Fibroblast of lung (primary cell): ENCODE results near the gene MAST2. TPM values are rescaled to one million over a fixed set of nuclear protein-coding genes. Genes with fewer than 3 reads are reported as not detected.
"Not testable (repeated sequence)": the region's sequence is repeated elsewhere in the genome, so short reads cannot be mapped to it uniquely, and the experiment has no call there.

Source experiments
- DNase-seq, 2 donors: peaks; one replicate each; pipeline versions ENCODE4 v3.0.0 to v3.0.0-alpha.2; 2010; ENCODE audit warnings: low read depth in 2 of 2
- H2AFZ ChIP-seq: 2 replicates; pipeline ENCODE4 v1.5.1; 2012; ENCODE audit warnings: low read length, control low read depth, inconsistent platforms
- H3K27ac ChIP-seq: 2 replicates; pipeline ENCODE4 v1.5.1; 2011; ENCODE audit warnings: low read length, control low read depth; ENCODE audit not compliant: insufficient read depth
- H3K27me3 ChIP-seq: 2 replicates; pipeline ENCODE4 v1.5.1; 2011; ENCODE audit warnings: mild to moderate bottlenecking, low read length; ENCODE audit not compliant: control insufficient read depth, insufficient read depth
- H3K36me3 ChIP-seq: 2 replicates; pipeline ENCODE4 v1.5.1; 2011; ENCODE audit warnings: low read length; ENCODE audit not compliant: control insufficient read depth, insufficient read depth
- H3K4me1 ChIP-seq: 2 replicates; pipeline ENCODE4 v1.5.1; 2011; ENCODE audit warnings: low read length; ENCODE audit not compliant: control insufficient read depth, insufficient read depth; ENCODE audit errors: extremely low read depth
- H3K4me2 ChIP-seq: 2 replicates; pipeline ENCODE4 v1.5.1; 2011; ENCODE audit warnings: low read length, control low read depth; ENCODE audit not compliant: insufficient read depth; ENCODE audit errors: extremely low read depth
- H3K4me3 ChIP-seq, 4 experiments: fragments of 200-600 bp in 1 of 4; sonication (generic) in 1 of 4; replicated peaks in 1 of 4; 2 replicates each; pipeline ENCODE4 v1.5.1; 2011 to 2016; ENCODE audit warnings: low read length in 4 of 4, low read depth in 3 of 4, mild to moderate bottlenecking in 3 of 4, control low read depth in 2 of 4, inconsistent platforms in 1 of 4, mixed read lengths in 1 of 4; ENCODE audit not compliant: insufficient read depth in 1 of 4; ENCODE audit errors: control extremely low read depth in 1 of 4
- H3K79me2 ChIP-seq: 2 replicates; pipeline ENCODE4 v1.5.1; 2012; ENCODE audit warnings: mild to moderate bottlenecking, low read length, inconsistent platforms; ENCODE audit not compliant: control insufficient read depth, insufficient read depth
- H3K9ac ChIP-seq: 2 replicates; pipeline ENCODE4 v1.5.1; 2011; ENCODE audit warnings: mild to moderate bottlenecking, low read length, control low read depth; ENCODE audit not compliant: insufficient read depth
- H3K9me3 ChIP-seq: 2 replicates; pipeline ENCODE4 v1.5.1; 2012; ENCODE audit warnings: low read depth, low read length; ENCODE audit not compliant: control insufficient read depth, insufficient read depth
- H4K20me1 ChIP-seq: 2 replicates; pipeline ENCODE4 v1.5.1; 2011; ENCODE audit warnings: low read length; ENCODE audit not compliant: control insufficient read depth, insufficient read depth; ENCODE audit errors: extremely low read depth
- CTCF ChIP-seq, 2 donors: IDR thresholded peaks in 1 of 2; conservative IDR thresholded peaks in 1 of 2; 1 replicate in 1 of 2; 2 replicates in 1 of 2; pipeline ENCODE4 v1.5.1; 2011 to 2012; ENCODE audit warnings: low read length in 2 of 2, control low read depth in 1 of 2, inconsistent platforms in 1 of 2, low read depth in 1 of 2, mild to moderate bottlenecking in 1 of 2
- EZH2 ChIP-seq: IDR thresholded peaks from 2 replicates; pipeline ENCODE4 v1.5.1; 2012; ENCODE audit warnings: low read length, control low read depth, mild to moderate bottlenecking; ENCODE audit errors: missing control alignments
- polyA plus RNA-seq, 2 donors: library from polyadenylated mRNA; depleted of rRNA in 1 of 2; stranded (reverse) in 1 of 2; unstranded in 1 of 2; fragments of >200 nt; gene quantifications; 2 replicates each; pipeline ENCODE4 v1.2.1, GENCODE V29; 2011 to 2012; ENCODE audit warnings: missing spikeins in 1 of 2
- total RNA-seq: library from RNA; depleted of rRNA; stranded (reverse); fragments of >200 nt; gene quantifications from 2 replicates; pipeline ENCODE4 v1.2.1, GENCODE V29; 2014

The MAST2 gene
- total and polyA plus RNA-seq, 2 donors (not counting 1 experiment from before 2014, with no cell fraction given), result 17.5 to 24.9 TPM

GRCh38 chr1:45943185-45943584 lies 139.8 kb downstream of the MAST2 start:
- no peak overlapping the region for H3K4me3 ChIP-seq
- no peaks in the 10 kb centered on the region for H3K79me2 ChIP-seq

GRCh38 chr1:45945426-45945825 lies 142.0 kb downstream of the MAST2 start:
- H4K20me1 ChIP-seq, result no peaks in the 10 kb centered on the region
- no peak overlapping the region for H3K9ac ChIP-seq
- peak; percentile 22 to 80 for DNase-seq
- no peak overlapping the region for H3K4me2 ChIP-seq
- H3K27ac ChIP-seq, result no peak overlapping the region
- no peaks in the 10 kb centered on the region for H3K36me3 ChIP-seq
- H2AFZ ChIP-seq, result no peak overlapping the region
- peaks cover 8% of the 10 kb centered on the region for H3K4me1 ChIP-seq
- H3K27me3 ChIP-seq, result no peaks in the 10 kb centered on the region
- H3K4me3 ChIP-seq, result no peak overlapping the region
- H3K9me3 ChIP-seq, result no peaks in the 10 kb centered on the region
- TF ChIP-seq EZH2 (no peak), CTCF (conservative IDR thresholded peaks at IDR 0.05 in 1 of 2, IDR thresholded peaks at IDR 0.05 in 1 of 2; ENCODE audit: low read depth in 1 of 2, low read length in 2 of 2) (no peak)
- H3K79me2 ChIP-seq, result no peaks in the 10 kb centered on the region

More at GRCh38 chr1:45943185-45943584, 139.8 kb downstream of the MAST2 start:
- Histone ChIP-seq H3K4me2 (no peak overlapping the region), H2AFZ (no peak overlapping the region), H3K27ac (no peak overlapping the region), H4K20me1 (no peaks in the 10 kb centered on the region), H3K4me1 (peaks cover 8% of the 10 kb centered on the region), H3K36me3 (no peaks in the 10 kb centered on the region), H3K27me3 (no peaks in the 10 kb centered on the region), H3K9me3 (no peaks in the 10 kb centered on the region), H3K9ac (no peak overlapping the region)
- DNase-seq, result no peak
- TF ChIP-seq CTCF (conservative IDR thresholded peaks at IDR 0.05 in 1 of 2, IDR thresholded peaks at IDR 0.05 in 1 of 2; ENCODE audit: low read depth in 1 of 2, low read length in 2 of 2) (no peak), EZH2 (no peak)

- not testable (repeated sequence) for H3K4me2 ChIP-seq, H3K79me2 ChIP-seq, DNase-seq, H3K27me3 ChIP-seq, H3K36me3 ChIP-seq, H2AFZ ChIP-seq, H3K9ac ChIP-seq, H3K27ac ChIP-seq, H4K20me1 ChIP-seq, H3K4me3 ChIP-seq, H3K9me3 ChIP-seq
- peaks cover 19% of the 10 kb centered on the region for H3K4me1 ChIP-seq
Observed at GRCh38 chr1:45949462-45949861, 146.1 kb downstream of the MAST2 start.
